GM19397 (cell line): ENCODE results near the gene LRP1B.

Experiments used
- ATAC-seq: cut with Tn5 transposase; IDR thresholded peaks from one replicate; pipeline ENCODE4 v1.9.1; 2021; ENCODE audit warnings: mild to moderate bottlenecking, moderate library complexity; ENCODE audit not compliant: unreplicated experiment

Gene LRP1B

GRCh38 chr2:141526760-141527159, 604.1 kb downstream of the LRP1B start:
- no peak for ATAC-seq

- no peak for ATAC-seq
Observed at GRCh38 chr2:141524777-141525176, 606.0 kb downstream of the LRP1B start.

- no peak for ATAC-seq
Observed at GRCh38 chr2:141523199-141523598, 607.6 kb downstream of the LRP1B start.

GRCh38 chr2:141522702-141523101, 608.1 kb downstream of the LRP1B start:
- ATAC-seq = no peak

- no peak for ATAC-seq
Observed at GRCh38 chr2:141522048-141522447, 608.8 kb downstream of the LRP1B start.

- no peak for ATAC-seq
Observed at GRCh38 chr2:141519906-141520305, 610.9 kb downstream of the LRP1B start.

GRCh38 chr2:141517852-141518421, 612.9 kb downstream of the LRP1B start:
- no peak for ATAC-seq

GRCh38 chr2:141517180-141517851, 613.5 kb downstream of the LRP1B start:
- no peak for ATAC-seq

- ATAC-seq = no peak
Observed at GRCh38 chr2:141515931-141516330, 614.9 kb downstream of the LRP1B start.

GRCh38 chr2:141513853-141514252, 617.0 kb downstream of the LRP1B start:
- ATAC-seq = peak; percentile 100

- ATAC-seq = no peak
Observed at GRCh38 chr2:141508806-141509595, 621.8 kb downstream of the LRP1B start.

GRCh38 chr2:141508086-141508752, 622.6 kb downstream of the LRP1B start:
- no peak for ATAC-seq

GRCh38 chr2:141506135-141506534, 624.7 kb downstream of the LRP1B start:
- no peak for ATAC-seq

GRCh38 chr2:141501752-141502151, 629.1 kb downstream of the LRP1B start:
- no peak for ATAC-seq

- no peak for ATAC-seq
Observed at GRCh38 chr2:141499123-141499522, 631.7 kb downstream of the LRP1B start.

- ATAC-seq = no peak
Observed at GRCh38 chr2:141498561-141498960, 632.3 kb downstream of the LRP1B start.

GRCh38 chr2:141497272-141497671, 633.5 kb downstream of the LRP1B start:
- no peak for ATAC-seq

- no peak for ATAC-seq
Observed at GRCh38 chr2:141496810-141497209, 634.0 kb downstream of the LRP1B start.

GRCh38 chr2:141493936-141494335, 636.9 kb downstream of the LRP1B start:
- ATAC-seq = no peak

- ATAC-seq = no peak
Observed at GRCh38 chr2:141492816-141493215, 638.0 kb downstream of the LRP1B start.

GRCh38 chr2:141490886-141491285, 639.9 kb downstream of the LRP1B start:
- no peak for ATAC-seq
